GM21619 (cell line): ENCODE data around the gene BCAS4.
"Not testable (repeated sequence)": the region's sequence is repeated elsewhere in the genome, so short reads cannot be mapped to it uniquely, and the experiment has no call there.

Source experiments
- ATAC-seq: cut with Tn5 transposase; IDR thresholded peaks from one replicate; pipeline ENCODE4 v1.9.1; 2021; ENCODE audit not compliant: unreplicated experiment

BCAS4 gene

DNA sequence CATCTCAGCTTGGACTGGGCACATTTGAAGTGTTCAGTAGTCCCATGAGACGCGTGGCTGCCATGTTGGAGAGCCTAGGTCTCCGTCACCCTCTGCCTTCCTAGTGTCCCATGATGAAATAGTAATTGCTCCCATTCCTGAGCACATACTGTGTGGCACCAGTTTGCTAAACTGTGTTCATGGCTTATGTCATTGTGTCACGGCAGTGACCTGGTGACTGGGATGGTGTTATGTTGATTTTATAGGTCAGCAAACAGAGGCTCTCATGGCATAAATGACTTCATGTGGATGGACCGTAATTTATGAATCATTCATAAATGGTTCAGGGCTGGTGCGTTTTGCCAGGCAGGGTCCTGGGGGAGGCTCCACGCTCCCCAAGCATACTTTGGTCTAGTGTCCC, 3.8 kb downstream of the BCAS4 start:
- no peak for ATAC-seq

DNA sequence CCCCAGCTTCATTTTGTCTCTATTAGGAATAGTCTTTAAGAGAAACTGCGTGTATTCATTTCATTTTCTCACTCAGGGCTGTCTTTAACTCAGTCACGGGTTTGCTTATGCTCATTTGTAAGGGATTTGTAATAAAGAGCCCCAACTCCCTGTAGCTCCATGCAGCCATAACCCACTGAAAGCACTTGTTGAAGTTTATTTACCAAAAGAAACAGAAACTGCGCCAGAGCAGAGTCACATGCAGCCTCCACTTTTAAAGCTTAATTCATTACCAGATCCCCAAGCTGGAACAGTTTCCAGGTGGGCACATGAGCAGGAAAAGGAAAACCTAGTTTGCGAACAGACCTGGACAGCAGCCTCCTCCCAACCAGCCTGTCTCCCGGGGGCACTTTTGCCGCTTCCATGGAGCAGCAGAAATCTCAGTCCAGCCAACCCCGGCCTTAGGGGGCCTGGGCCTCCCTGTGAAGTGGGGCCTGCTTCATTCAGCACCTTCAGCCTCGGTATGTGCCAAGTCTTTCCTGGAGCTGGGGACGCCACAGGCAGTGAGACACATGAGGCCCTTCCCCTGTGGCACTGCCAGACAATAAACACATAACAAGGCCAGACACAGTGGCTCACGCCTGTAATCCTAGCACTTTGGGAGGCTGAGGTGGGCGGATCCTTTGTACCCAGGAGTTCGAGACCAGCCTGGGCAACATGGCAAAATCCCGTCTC, 4.5 kb downstream of the BCAS4 start:
- ATAC-seq, result no peak

- peak; percentile 44 for ATAC-seq
Measured at GRCh38 chr20:50799890-50800550, 5.2 kb downstream of the BCAS4 start.

DNA sequence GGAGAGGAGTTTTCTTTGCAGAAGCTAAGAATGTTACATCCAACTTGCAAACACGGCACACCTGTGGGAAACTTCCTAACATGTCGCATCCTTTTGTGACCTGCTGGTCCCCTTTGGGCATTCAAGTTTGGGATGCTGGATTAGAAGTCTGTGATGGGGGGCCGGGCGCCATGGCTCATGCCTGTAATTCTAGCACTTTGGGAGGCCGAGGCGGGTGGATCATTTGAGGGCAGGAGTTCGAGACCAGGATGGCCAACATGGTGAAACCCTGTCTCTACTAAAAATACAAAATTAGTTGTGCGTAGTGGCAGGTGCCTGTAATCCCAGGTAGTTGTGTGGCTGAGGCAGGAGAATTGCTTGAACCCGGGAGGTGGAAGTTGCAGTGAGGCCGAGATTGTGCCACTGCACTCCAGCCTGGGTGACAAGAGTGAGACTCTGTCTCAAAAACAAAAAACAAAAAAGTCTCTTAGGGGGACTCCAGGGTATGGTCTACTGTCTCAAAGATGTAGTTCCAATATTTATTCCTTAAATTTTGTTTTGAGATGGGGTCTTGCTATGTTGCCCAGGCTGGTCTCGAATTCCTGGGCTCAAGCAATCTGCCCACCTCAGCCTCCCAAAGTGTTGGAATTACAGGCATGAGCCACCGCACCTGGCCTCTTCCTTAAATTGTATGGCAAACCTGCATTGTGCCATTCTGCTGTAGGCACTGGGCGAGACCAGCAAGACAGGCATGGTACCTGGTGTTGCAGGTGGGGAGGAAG, 6.3 kb downstream of the BCAS4 start:
- ATAC-seq, result not testable (repeated sequence)

DNA sequence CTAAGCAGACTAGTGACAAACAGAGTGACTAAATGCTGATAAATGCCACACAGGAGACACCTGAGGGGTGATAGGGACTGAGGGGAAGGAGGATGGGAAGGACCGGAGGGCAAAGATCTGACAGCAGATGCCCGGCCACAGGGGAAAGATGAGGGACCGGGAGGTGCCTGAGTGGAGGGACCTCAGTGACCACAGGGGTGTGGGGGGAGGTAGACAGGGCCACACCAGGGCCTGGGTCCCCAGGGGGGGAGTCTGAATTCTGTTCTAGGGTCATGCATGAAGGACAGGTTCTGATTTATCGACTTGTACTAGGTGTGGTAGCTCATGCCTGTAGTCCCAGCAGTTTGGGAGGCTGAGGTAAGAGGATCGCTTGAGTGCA, 6.9 kb downstream of the BCAS4 start:
- ATAC-seq, result no peak

- no peak for ATAC-seq
Measured at GRCh38 chr20:50802289-50802688, 7.4 kb downstream of the BCAS4 start.

DNA sequence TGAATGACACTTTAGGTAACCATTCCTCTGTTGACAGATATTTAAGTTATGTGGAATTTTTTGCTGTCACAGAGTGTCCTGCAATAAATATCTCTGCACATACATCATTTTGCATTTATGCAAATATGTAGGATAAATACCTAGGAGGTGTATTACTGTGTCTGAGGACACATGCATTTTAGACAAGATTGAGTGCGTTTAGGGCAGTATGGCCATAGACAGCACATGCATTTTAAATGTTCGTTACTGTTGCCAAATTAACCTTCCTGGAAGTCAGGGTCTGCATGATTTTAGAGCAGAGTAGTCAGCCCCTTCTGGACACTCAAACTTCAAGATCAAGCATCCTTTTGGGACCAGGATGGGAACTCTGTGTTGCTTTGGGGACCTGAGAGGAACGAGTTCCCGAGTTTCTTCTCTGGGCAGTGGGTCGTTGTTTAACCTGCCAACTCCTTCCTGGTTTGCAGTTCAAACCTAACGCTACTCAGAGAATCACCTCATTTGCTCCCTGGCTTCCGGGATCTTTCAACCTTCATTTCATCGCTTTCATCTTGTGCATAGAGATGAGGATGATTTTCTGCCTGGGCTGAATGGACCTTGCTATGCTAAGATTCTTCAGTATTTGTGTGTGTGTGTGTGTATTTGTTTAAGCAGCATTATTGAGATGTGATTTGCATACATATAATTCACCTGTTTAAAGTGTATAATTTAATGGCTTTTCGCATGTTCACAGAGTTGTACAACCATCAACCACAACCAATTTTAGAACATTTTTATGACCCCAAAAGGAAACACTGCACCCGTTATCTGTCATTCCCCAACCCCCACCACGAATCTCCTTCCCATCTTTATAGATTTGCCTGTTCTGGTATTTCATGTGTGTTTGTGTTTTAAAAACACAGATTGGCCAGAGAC, 9.8 kb downstream of the BCAS4 start:
- ATAC-seq, result peak; percentile 39

DNA sequence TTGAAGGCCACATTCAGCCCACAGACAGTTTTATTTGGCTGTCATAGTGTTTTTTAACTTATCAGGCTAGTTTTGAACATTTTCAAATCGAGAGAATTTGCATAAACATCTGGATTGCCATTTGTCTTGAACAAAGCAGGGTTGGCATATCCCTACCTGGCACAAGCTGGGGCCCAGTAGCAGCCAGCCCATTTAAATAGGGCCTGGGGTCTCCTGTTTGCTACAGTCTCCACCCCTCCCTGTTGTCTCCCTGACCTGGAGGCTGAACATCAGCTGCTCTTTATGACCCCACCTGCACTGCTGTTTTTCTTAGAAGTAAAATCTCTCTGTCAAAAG, 10.5 kb downstream of the BCAS4 start:
- ATAC-seq, result no peak

DNA sequence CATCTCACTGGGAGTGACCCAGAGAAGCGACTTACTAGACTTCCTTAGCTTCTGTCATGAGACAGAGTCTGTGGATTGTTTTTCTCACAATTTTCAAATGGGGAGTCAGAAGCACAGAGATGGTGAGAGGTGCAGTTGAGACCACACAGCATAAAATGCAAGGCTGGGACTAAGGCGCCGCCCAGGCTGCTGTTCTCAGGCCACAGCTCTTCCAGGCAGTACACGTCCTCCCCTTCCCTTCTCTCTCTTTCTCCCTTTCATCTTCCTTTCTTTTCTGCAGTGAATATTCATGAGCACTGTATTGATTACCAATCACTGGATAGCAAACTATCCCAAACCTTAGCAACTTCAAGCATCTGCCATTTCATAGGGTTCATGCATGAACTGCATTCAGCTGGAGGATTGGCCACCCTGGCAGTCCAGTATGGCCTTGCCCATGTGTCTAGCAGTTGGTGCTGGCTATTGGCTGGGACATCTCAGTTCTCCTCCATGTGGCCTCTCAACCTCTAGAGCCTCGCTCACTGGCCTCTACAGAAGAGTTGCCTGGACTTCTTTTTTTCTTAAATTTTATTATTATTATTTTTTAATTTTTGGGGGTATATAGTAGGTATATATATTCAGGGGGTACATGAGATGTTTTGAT, 11.4 kb downstream of the BCAS4 start:
- no peak for ATAC-seq

GRCh38 chr20:50810063-50810462, 15.2 kb downstream of the BCAS4 start:
- ATAC-seq, result no peak

DNA sequence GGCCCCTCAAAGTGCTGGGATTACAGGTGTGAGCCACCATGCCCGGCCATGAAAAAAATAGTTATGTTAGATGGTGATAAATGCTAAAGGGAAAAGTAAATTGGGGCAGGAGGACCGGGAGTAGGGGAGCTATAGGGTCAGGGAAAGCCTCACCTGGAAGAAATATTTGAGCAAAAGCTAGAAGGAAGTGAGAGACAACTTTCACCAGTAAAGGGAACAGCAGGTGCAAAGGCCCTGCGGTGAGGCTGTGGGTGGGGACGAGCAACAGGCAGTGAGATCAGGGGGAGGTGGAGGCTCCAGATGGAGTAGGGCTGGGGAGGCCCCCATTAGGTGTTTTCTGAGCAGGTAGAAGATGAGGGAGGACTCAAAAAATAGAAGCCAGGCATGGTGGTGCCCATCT, 16.0 kb downstream of the BCAS4 start:
- ATAC-seq, result no peak

DNA sequence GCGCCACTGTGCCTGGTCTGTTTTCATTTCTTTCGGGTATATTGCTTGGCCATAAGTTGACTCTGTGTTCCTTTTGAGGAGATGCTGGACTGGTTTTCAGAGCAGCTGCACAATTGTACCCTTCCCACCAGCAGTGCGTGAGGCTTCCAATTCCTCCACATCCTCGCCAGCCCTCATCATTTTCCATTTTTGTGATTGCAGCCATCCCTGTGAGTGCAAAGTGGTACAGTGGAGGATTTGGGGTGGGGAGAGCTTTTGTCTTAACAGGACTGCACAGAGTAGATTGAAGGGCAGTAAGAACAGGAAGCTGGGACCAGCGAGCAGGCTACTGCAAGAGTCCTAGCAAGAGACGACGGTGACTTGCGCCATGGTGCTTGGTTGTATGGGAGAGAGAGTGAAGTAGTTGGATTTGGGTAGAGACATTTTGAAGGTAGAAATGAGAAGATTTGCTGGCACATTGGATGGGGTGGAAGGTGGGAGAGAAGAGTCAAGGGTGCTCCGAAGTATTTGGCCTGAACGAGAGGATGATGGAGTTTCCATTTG, 18.3 kb downstream of the BCAS4 start:
- ATAC-seq, result no peak

GRCh38 chr20:50813801-50814200, 18.9 kb downstream of the BCAS4 start:
- ATAC-seq, result no peak

DNA sequence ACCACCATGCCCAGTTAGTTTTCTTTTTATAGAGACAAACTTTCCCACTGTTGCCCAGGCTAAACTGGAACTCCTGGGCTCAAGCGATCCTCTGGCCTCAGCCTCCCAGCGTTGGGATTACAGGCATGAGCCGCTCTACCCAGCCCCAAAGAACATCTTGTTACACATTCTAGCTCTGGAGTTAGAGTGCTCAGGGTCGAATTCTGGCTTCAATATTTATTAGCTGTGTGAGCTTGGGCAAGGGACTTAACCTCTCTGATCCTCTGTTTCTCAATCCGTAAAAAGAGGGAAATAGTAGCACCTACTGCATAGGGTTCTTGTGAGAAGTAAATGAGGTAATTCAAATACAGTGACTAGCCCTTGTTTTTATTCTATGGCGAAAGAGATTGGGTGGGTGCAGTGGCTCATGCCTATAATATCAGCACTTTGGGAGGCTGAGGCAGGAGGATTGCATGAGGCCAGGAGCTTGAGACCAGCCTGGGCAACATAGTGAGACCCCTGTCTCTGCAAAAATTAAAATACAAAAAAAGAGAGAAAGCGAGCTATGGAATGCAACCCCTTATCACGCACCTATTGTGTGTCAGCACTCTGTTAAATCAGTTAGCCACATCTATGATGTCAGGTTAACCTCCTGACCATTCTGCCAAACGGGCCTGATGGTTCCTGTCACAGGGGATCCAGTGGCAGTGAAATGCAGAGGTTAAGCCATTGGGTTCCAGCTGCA, 19.7 kb downstream of the BCAS4 start:
- no peak for ATAC-seq

GRCh38 chr20:50815162-50815989, 20.5 kb downstream of the BCAS4 start:
- peak; percentile 36 for ATAC-seq

- ATAC-seq, result no peak
Measured at GRCh38 chr20:50817776-50818172, 22.9 kb downstream of the BCAS4 start.

DNA sequence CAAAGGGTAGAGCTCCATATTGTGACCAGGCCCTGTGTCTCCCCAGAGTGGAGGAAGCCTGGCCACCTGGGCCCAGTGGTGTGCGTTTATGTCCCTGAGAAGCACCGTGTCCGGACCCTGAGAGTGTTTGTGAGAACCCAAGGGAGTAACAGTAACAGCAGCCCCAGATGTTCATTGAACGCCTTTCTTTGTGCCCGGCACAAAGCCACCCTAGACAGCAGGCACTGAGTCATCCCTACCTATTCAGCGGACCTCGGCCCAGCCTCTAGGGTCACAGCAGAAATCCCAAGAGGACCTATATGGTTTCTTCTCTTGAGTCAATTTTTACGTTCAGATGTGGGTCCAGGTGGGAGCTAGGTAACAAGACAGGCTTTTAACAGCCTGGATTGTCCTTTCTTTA, 24.5 kb downstream of the BCAS4 start:
- peak; percentile 36 for ATAC-seq

DNA sequence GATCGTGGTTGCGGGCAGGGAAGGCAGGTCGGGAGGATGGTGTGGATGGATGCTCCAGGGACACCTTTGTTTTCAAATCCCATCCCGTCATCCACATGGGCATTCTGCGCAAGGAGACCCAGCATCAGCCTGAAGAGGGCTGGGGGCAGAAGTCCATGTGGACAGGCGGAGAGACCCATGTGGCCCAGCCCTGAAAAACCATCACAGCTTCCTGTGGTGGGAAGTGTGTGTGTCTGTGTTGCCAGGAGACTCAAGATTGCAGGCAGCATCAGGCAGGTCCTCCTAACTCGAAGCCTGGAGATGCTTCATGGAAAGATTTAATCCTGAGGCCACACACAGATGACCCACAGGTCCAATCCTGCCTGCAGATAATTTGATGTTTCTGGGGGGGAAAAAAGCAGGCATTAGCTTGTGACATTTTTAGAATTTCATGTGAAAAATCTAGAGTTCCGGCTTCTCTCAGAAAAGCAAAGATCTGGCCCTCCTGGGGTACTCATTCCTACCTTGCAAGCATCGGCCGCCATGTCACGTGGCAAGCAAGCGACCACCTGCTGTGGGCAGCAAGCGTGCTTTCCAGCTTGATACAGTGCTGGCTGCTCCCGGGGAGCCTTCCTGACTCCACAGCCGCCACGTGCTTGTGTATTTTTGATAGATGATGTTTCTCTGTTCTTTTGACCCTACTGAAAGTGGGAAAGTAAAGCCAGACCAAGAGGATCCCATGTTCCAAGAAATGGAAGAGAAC, 25.8 kb downstream of the BCAS4 start:
- no peak for ATAC-seq
